ENCODE data around the gene RHOU.

The RHOU gene

GRCh38 chr1:228778466-228778865 is 43.2 kb downstream of the RHOU start:
- no peak overlapping the region for H3K27ac ChIP-seq (ENCODE audit: low read depth, low read length)
- no peaks in the 10 kb centered on the region for H3K36me3 ChIP-seq (ENCODE audit: insufficient read depth, low read length)
- no peak overlapping the region for H3K9ac ChIP-seq (ENCODE audit: low read length)
- H3K9me3 ChIP-seq (ENCODE audit: low read length), result no peaks in the 10 kb centered on the region
- H3K4me1 ChIP-seq (ENCODE audit: insufficient read depth, low read length), result no peaks in the 10 kb centered on the region
- no peak overlapping the region for H3K4me3 ChIP-seq (ENCODE audit: low read depth in 1 of 2, low read length in 2 of 2)
- H3K27me3 ChIP-seq (ENCODE audit: control insufficient read depth in 1 of 2, insufficient read depth in 2 of 2, low read length in 2 of 2), result no peaks in the 10 kb centered on the region

GRCh38 chr1:228778961-228779360 is 43.7 kb downstream of the RHOU start:
- Histone ChIP-seq H3K4me1 (ENCODE audit: insufficient read depth, low read length) (no peaks in the 10 kb centered on the region), H3K27me3 (ENCODE audit: control insufficient read depth in 1 of 2, insufficient read depth in 2 of 2, low read length in 2 of 2) (no peaks in the 10 kb centered on the region), H3K36me3 (ENCODE audit: insufficient read depth, low read length) (no peaks in the 10 kb centered on the region), H3K9ac (ENCODE audit: low read length) (no peak overlapping the region), H3K27ac (ENCODE audit: low read depth, low read length) (no peak overlapping the region), H3K9me3 (ENCODE audit: low read length) (no peaks in the 10 kb centered on the region), H3K4me3 (ENCODE audit: low read depth in 1 of 2, low read length in 2 of 2) (no peak overlapping the region)

- Histone ChIP-seq H3K27me3 (ENCODE audit: control insufficient read depth in 1 of 2, insufficient read depth in 2 of 2, low read length in 2 of 2) (no peaks in the 10 kb centered on the region), H3K9ac (ENCODE audit: low read length) (no peak overlapping the region), H3K4me1 (ENCODE audit: insufficient read depth, low read length) (no peaks in the 10 kb centered on the region), H3K4me3 (ENCODE audit: low read depth in 1 of 2, low read length in 2 of 2) (no peak overlapping the region), H3K9me3 (ENCODE audit: low read length) (no peaks in the 10 kb centered on the region), H3K36me3 (ENCODE audit: insufficient read depth, low read length) (no peaks in the 10 kb centered on the region), H3K27ac (ENCODE audit: low read depth, low read length) (no peak overlapping the region)
These were observed 46.0 kb downstream of the RHOU start for GRCh38 chr1:228781161-228781808.

- Histone ChIP-seq H3K4me3 (ENCODE audit: low read depth in 1 of 2, low read length in 2 of 2) (no peak overlapping the region), H3K9ac (ENCODE audit: low read length) (no peak overlapping the region), H3K36me3 (ENCODE audit: insufficient read depth, low read length) (no peaks in the 10 kb centered on the region), H3K9me3 (ENCODE audit: low read length) (no peaks in the 10 kb centered on the region), H3K4me1 (ENCODE audit: insufficient read depth, low read length) (no peaks in the 10 kb centered on the region), H3K27me3 (ENCODE audit: control insufficient read depth in 1 of 2, insufficient read depth in 2 of 2, low read length in 2 of 2) (no peaks in the 10 kb centered on the region), H3K27ac (ENCODE audit: low read depth, low read length) (no peak overlapping the region)
These were observed 46.8 kb downstream of the RHOU start for GRCh38 chr1:228781809-228782661.

GRCh38 chr1:228782662-228783417 is 47.6 kb downstream of the RHOU start:
- Histone ChIP-seq H3K9ac (ENCODE audit: low read length) (no peak overlapping the region), H3K27ac (ENCODE audit: low read depth, low read length) (no peak overlapping the region), H3K4me1 (ENCODE audit: insufficient read depth, low read length) (no peaks in the 10 kb centered on the region), H3K4me3 (ENCODE audit: low read depth in 1 of 2, low read length in 2 of 2) (no peak overlapping the region), H3K9me3 (ENCODE audit: low read length) (no peaks in the 10 kb centered on the region), H3K27me3 (ENCODE audit: control insufficient read depth in 1 of 2, insufficient read depth in 2 of 2, low read length in 2 of 2) (no peaks in the 10 kb centered on the region), H3K36me3 (ENCODE audit: insufficient read depth, low read length) (no peaks in the 10 kb centered on the region)

GRCh38 chr1:228783418-228784040 is 48.2 kb downstream of the RHOU start:
- H3K4me1 ChIP-seq (ENCODE audit: insufficient read depth, low read length), result no peaks in the 10 kb centered on the region
- H3K27ac ChIP-seq (ENCODE audit: low read depth, low read length), result no peak overlapping the region
- no peaks in the 10 kb centered on the region for H3K36me3 ChIP-seq (ENCODE audit: insufficient read depth, low read length)
- H3K9me3 ChIP-seq (ENCODE audit: low read length), result no peaks in the 10 kb centered on the region
- no peaks in the 10 kb centered on the region for H3K27me3 ChIP-seq (ENCODE audit: control insufficient read depth in 1 of 2, insufficient read depth in 2 of 2, low read length in 2 of 2)
- H3K9ac ChIP-seq (ENCODE audit: low read length), result no peak overlapping the region
- no peak overlapping the region for H3K4me3 ChIP-seq (ENCODE audit: low read depth in 1 of 2, low read length in 2 of 2)

GRCh38 chr1:228784181-228784580 is 48.9 kb downstream of the RHOU start:
- Histone ChIP-seq H3K36me3 (ENCODE audit: insufficient read depth, low read length) (no peaks in the 10 kb centered on the region), H3K4me1 (ENCODE audit: insufficient read depth, low read length) (no peaks in the 10 kb centered on the region), H3K27me3 (ENCODE audit: control insufficient read depth in 1 of 2, insufficient read depth in 2 of 2, low read length in 2 of 2) (no peaks in the 10 kb centered on the region), H3K9me3 (ENCODE audit: low read length) (no peaks in the 10 kb centered on the region), H3K27ac (ENCODE audit: low read depth, low read length) (no peak overlapping the region), H3K9ac (ENCODE audit: low read length) (no peak overlapping the region), H3K4me3 (ENCODE audit: low read depth in 1 of 2, low read length in 2 of 2) (no peak overlapping the region)

- Histone ChIP-seq H3K4me1 (ENCODE audit: insufficient read depth, low read length) (no peaks in the 10 kb centered on the region), H3K9me3 (ENCODE audit: low read length) (no peaks in the 10 kb centered on the region), H3K27me3 (ENCODE audit: control insufficient read depth in 1 of 2, insufficient read depth in 2 of 2, low read length in 2 of 2) (no peaks in the 10 kb centered on the region), H3K36me3 (ENCODE audit: insufficient read depth, low read length) (no peaks in the 10 kb centered on the region), H3K4me3 (ENCODE audit: low read depth in 1 of 2, low read length in 2 of 2) (no peak overlapping the region), H3K27ac (ENCODE audit: low read depth, low read length) (no peak overlapping the region), H3K9ac (ENCODE audit: low read length) (no peak overlapping the region)
These were observed 50.4 kb downstream of the RHOU start for GRCh38 chr1:228785366-228786330.

GRCh38 chr1:228786361-228787129 is 51.3 kb downstream of the RHOU start:
- H3K9me3 ChIP-seq (ENCODE audit: low read length), result no peaks in the 10 kb centered on the region
- no peak overlapping the region for H3K4me3 ChIP-seq (ENCODE audit: low read depth in 1 of 2, low read length in 2 of 2)
- no peaks in the 10 kb centered on the region for H3K36me3 ChIP-seq (ENCODE audit: insufficient read depth, low read length)
- no peak overlapping the region for H3K9ac ChIP-seq (ENCODE audit: low read length)
- no peaks in the 10 kb centered on the region for H3K27me3 ChIP-seq (ENCODE audit: control insufficient read depth in 1 of 2, insufficient read depth in 2 of 2, low read length in 2 of 2)
- H3K4me1 ChIP-seq (ENCODE audit: insufficient read depth, low read length), result no peaks in the 10 kb centered on the region
- no peak overlapping the region for H3K27ac ChIP-seq (ENCODE audit: low read depth, low read length)

GRCh38 chr1:228791791-228792190 is 56.5 kb downstream of the RHOU start:
- Histone ChIP-seq H3K9ac (ENCODE audit: low read length) (no peak overlapping the region), H3K36me3 (ENCODE audit: insufficient read depth, low read length) (no peaks in the 10 kb centered on the region), H3K27me3 (ENCODE audit: control insufficient read depth in 1 of 2, insufficient read depth in 2 of 2, low read length in 2 of 2) (no peaks in the 10 kb centered on the region), H3K4me1 (ENCODE audit: insufficient read depth, low read length) (peaks cover 10% of the 10 kb centered on the region), H3K27ac (ENCODE audit: low read depth, low read length) (no peak overlapping the region), H3K4me3 (ENCODE audit: low read depth in 1 of 2, low read length in 2 of 2) (no peak overlapping the region), H3K9me3 (ENCODE audit: low read length) (no peaks in the 10 kb centered on the region)
